ENCODE measurements around the gene MLLT1. TPM values are rescaled to one million over a fixed set of nuclear protein-coding genes. Genes with fewer than 3 reads are reported as not detected.

Gene MLLT1
- total and polyA plus RNA-seq, 4 donors: 2.1 to 15.6 (median 7.3) TPM

DNA sequence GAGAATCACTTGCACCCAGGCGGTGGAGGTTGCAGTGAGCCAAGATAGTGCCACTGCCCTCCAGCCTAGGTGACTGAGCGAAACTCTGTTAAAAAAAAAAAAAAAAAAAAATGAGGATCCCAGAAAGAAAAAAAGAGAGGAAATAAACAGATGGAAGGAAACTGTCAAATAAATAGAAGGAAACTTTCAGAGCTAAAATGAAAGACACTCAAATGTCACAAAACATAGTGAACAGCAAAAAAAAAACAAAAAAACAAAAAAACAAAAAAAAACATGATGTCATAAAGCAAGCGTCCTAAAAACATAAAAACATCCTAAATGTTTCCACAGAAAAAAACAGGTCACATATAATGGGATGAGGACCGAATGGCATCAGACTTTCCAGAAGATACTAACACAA is 15.0 kb downstream of the MLLT1 start:
- peaks cover 14 to 51% (median 41%) of the 10 kb centered on the region in 4 donors for H3K4me1 ChIP-seq (ENCODE audit: control insufficient read depth in 4 of 4, insufficient read depth in 4 of 4, low read length in 3 of 4)
- H3K27ac ChIP-seq (ENCODE audit: low read depth in 1 of 2, low read length in 2 of 2): no peak overlapping the region
- H3K36me3 ChIP-seq (ENCODE audit: control insufficient read depth in 4 of 4, insufficient read depth in 3 of 4, low read depth in 1 of 4, low read length in 3 of 4): peaks cover 9 to 24% (median 16%) of the 10 kb centered on the region in 4 donors
- DNase-seq (ENCODE audit: low spot score): no peak
- no peak overlapping the region for H3K9ac ChIP-seq (ENCODE audit: low read depth in 1 of 2, low read length in 2 of 2)
- H3K27me3 ChIP-seq (ENCODE audit: control insufficient read depth in 4 of 4, insufficient read depth in 4 of 4, low read length in 3 of 4): no peaks in the 10 kb centered on the region
- WGBS: 95% methylated on average over 4 of the region's 4 CpGs
- TF ChIP-seq NR2F2 (IDR thresholded peaks at IDR 0.05) (no peak), ATF3 (IDR thresholded peaks at IDR 0.05) (no peak), FOXA1 (IDR thresholded peaks at IDR 0.05) (no peak), RAD21 (IDR thresholded peaks at IDR 0.05) (no peak), HNF4G (IDR thresholded peaks at IDR 0.05) (no peak), MAX (IDR thresholded peaks at IDR 0.05) (no peak), CTCF (IDR thresholded peaks at IDR 0.05; ENCODE audit: low read depth, low read length, missing input control) (no peak), RXRA (IDR thresholded peaks at IDR 0.05) (no peak), YY1 (IDR thresholded peaks at IDR 0.05) (no peak), FOXA2 (IDR thresholded peaks at IDR 0.05) (no peak), HNF4A (conservative IDR thresholded peaks at IDR 0.05) (no peak), TAF1 (conservative IDR thresholded peaks at IDR 0.05) (no peak), EGR1 (IDR thresholded peaks at IDR 0.05; ENCODE audit: low read depth in 2 of 2) (no peak), SP1 (IDR thresholded peaks at IDR 0.05) (no peak), JUND (IDR thresholded peaks at IDR 0.05) (no peak), GABPA (IDR thresholded peaks at IDR 0.05 in 1 of 2, conservative IDR thresholded peaks at IDR 0.05 in 1 of 2) (no peak)
- TF ChIP-seq, protein P1, sequence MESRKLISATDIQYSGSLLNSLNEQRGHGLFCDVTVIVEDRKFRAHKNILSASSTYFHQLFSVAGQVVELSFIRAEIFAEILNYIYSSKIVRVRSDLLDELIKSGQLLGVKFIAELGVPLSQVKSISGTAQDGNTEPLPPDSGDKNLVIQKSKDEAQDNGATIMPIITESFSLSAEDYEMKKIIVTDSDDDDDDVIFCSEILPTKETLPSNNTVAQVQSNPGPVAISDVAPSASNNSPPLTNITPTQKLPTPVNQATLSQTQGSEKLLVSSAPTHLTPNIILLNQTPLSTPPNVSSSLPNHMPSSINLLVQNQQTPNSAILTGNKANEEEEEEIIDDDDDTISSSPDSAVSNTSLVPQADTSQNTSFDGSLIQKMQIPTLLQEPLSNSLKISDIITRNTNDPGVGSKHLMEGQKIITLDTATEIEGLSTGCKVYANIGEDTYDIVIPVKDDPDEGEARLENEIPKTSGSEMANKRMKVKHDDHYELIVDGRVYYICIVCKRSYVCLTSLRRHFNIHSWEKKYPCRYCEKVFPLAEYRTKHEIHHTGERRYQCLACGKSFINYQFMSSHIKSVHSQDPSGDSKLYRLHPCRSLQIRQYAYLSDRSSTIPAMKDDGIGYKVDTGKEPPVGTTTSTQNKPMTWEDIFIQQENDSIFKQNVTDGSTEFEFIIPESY (IDR thresholded peaks at IDR 0.05): no peak
- TF ChIP-seq, protein P2, sequence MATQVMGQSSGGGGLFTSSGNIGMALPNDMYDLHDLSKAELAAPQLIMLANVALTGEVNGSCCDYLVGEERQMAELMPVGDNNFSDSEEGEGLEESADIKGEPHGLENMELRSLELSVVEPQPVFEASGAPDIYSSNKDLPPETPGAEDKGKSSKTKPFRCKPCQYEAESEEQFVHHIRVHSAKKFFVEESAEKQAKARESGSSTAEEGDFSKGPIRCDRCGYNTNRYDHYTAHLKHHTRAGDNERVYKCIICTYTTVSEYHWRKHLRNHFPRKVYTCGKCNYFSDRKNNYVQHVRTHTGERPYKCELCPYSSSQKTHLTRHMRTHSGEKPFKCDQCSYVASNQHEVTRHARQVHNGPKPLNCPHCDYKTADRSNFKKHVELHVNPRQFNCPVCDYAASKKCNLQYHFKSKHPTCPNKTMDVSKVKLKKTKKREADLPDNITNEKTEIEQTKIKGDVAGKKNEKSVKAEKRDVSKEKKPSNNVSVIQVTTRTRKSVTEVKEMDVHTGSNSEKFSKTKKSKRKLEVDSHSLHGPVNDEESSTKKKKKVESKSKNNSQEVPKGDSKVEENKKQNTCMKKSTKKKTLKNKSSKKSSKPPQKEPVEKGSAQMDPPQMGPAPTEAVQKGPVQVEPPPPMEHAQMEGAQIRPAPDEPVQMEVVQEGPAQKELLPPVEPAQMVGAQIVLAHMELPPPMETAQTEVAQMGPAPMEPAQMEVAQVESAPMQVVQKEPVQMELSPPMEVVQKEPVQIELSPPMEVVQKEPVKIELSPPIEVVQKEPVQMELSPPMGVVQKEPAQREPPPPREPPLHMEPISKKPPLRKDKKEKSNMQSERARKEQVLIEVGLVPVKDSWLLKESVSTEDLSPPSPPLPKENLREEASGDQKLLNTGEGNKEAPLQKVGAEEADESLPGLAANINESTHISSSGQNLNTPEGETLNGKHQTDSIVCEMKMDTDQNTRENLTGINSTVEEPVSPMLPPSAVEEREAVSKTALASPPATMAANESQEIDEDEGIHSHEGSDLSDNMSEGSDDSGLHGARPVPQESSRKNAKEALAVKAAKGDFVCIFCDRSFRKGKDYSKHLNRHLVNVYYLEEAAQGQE (IDR thresholded peaks at IDR 0.05): no peak
- no peaks in the 10 kb centered on the region for H3K9me3 ChIP-seq (ENCODE audit: control insufficient read depth in 4 of 4, low read length in 3 of 4)
- no peak overlapping the region for H3K4me3 ChIP-seq (ENCODE audit: low read depth in 1 of 3, low read length in 3 of 3)
